GM21786 (cell line): ENCODE measurements around the gene ESPN.

Experiments used
- ATAC-seq: cut with Tn5 transposase; IDR thresholded peaks from one replicate; pipeline ENCODE4 v1.9.1; 2021; ENCODE audit not compliant: unreplicated experiment

Gene ESPN

DNA sequence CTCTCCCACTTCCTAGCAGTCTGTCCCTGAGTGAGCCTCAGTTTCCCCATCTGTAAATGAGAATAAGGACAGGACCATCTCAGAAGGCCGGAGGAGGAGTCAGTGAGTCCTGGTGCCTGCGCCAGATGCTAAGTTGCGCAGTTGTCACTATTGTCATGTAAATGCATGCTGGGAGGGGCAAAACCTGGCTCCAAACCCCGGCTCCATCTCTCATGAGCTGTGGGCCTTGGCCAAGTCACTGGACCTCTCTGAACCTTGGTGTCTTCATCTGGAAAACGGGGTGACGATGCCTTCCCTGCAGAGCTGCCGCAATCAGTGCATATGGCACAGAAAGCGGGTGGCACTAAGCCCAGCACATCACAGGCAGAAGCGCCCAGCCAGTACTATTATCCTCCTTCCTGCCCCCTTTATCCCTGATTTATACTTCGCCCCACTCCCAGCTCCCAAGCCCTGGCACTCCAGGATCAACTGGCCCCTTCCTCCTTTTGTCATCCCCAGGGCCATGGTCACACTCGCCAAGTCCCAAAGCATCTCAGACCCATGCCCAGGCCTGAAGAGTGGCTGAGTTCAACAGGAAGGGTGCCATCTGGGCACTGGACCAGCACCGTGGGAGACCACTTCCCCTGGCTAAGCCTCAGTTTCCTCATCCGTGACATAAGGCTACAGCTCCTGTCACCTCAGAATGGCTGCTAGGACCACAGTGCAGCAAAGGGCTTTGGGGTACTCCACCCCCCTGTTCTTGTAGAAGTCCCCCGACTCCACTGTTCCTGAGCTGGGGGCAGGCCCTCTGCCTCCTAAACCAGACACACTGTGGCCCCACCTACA, 71.2 kb downstream of the ESPN start:
- no peak for ATAC-seq

DNA sequence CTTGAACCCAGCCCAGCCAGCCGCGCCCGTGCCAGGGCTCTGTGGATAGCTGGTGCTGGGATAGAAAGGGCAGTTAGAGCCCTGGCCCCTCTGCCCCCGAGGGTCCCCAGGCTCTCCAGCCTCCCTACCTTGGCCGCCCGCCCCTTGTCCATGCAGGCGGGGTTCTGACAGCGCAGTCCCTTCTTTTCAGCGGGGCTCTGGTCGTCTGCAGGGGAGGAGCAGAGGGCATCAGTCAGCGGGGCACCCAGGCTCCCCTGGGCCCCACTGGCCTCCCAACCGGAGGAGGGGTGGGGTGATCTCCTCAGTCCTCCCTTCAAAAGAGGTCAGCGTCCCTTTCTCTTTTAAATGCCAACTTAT, 71.8 kb downstream of the ESPN start:
- no peak for ATAC-seq

DNA sequence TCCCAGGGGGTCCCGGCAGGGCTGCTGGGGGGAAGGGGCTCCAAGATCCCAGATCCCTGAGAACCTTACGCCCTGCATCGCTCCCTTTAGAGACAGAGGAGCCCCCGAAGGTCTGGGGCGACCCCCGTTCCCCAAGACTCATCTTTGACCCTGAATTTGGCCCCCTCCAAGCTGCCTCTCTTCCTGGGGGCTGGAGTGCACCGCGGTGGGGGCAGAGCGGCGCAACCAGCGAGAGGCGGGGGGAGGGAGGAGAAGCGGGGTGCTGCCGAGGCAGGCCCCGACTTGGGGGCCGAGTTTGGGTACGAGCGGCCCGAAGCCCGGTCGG, 72.3 kb downstream of the ESPN start:
- ATAC-seq = no peak

DNA sequence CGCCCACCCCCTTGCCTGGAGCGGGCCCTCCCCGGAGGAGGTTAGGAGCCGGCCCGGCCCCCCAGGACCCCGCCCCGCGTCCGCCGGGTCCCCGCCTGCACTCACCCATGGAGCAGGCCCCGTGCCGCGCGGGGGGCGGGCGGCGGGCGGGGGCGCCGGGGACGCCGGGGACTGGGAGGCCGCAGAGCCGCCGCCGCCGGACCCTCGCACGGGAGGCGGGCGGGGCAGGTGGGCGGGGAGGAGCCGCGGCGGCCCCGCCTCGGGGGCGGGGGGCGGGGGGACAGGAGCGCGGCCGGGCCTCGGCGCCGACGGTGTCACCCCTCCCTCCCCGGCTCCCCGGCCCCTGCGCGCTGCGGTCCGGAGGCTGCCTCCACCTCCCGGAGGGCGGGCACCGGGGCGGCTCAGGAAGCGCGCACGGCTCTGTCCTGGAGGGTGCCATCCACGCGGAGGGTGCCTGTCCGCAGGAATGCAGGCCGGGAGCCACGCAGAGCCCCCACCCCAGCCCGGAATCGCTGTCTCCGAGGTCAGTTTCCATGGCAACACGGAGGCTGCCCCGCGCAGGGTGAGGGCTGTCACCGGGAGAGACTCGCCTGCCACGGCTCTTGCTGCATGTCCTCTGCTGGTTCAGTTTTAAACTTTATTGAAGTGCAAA, 72.8 kb downstream of the ESPN start:
- ATAC-seq = no peak

DNA sequence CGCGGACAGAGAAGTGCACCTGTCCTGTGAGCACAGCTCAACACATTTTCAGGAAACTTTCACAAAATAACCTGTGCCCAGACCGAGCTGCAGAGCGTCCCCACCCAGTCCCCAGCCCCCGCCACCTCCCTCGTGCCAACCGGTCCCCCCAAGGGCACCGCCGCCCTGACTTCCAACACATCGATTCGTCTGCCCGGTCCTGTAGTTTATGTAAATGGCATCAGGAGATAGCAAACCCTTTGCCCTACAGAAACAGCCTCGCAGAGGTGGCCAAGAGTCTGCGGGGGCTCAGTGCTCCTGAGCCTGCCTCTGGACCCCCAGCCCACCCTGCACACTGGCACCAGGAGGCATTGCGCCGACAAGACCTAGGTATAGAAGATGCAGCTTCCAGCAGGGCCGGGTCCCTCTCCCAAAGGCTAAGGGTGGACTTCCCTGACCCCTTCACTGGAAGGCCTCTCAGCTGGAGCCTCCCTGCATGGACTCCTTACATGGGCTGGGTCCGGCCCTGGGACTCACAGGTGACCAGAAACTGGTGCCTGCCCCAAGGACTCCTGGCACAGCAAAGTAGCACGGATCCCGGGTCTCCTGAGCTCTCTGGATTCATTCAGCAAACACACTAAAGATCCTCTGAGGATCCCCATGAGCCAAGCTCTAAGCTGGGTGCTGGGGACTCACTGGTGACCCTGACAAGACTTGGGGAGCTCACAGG, 73.4 kb downstream of the ESPN start:
- ATAC-seq = no peak

DNA sequence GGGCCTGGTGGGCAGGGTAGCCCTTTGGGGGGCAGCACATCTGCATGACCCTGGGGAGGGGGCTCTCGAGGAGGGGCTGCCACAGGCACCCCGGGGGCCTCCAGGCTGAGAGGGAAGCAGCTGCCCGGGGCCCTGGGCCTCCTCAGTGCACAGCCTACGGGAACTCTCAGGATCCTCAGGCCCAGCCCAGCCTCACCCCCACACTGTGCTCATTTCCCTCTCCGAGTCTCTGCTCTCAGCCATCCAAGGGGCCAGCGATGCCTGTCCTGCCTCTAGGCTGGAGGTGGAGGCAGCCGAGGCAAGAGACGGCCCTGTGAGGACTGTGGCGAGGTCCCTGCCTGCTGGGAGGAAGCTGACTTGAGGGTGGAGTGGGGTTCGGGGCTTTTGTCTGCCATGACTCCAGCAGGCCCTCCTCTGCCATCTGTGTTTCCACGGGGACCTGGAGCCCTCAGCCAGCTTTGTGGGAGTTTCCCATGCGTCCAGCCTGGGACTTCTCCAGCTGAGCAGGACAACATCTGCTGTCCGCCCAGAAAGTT, 74.1 kb downstream of the ESPN start:
- no peak for ATAC-seq

DNA sequence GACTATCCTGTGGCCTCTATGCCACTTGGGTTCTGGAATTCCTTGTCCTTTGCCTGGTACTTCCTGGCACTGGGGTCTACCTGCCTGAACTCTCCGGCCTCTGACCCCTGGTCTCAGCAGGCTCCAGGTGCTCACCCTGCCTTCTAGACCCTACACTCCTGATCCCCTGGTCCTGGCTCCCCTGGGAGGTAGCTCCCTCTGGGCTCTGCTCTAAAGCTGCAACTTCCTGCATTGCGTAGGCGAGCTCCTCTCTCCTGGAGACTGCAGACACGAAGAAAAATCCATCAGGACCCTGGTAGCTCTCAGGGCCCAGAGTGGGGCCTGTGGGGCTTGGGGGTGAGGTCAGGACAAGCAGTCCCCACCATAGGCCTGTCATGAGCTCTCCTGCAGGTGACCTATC, 74.7 kb downstream of the ESPN start:
- no peak for ATAC-seq

DNA sequence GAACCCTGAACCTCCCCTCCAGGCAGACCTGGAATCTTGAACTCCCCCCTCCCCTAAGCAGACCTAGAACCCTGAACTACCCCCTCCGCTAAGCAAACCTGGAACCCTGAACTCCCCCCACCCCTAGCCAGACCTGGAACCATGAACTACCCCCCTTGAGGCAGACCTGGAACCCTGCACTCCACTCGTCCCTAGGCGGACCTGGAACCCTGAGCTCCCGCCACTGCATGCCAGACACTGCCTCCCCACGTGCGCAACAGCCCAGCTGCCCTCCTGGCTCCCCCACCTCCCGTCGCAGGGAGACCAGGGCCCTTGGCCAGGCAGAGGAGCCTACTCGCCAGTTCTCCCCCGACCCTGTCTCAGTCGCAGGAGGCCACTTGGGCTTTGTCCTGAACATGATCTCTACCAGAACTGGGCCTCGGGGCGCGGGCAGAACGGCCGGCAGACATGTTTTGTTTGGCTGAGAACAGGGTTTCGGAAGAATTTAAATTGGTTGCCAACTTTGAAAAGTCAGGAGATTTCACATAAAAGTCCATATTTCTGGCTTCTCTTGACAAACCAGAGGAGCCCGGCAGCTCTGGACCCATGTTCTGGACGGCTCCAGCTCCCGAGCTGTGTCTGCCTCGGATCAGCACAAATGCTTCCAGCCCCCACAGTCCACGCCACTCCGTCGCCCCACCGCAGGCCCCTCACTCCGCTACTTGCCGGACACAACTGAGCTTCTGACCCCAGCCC, 76.1 kb downstream of the ESPN start:
- no peak for ATAC-seq

DNA sequence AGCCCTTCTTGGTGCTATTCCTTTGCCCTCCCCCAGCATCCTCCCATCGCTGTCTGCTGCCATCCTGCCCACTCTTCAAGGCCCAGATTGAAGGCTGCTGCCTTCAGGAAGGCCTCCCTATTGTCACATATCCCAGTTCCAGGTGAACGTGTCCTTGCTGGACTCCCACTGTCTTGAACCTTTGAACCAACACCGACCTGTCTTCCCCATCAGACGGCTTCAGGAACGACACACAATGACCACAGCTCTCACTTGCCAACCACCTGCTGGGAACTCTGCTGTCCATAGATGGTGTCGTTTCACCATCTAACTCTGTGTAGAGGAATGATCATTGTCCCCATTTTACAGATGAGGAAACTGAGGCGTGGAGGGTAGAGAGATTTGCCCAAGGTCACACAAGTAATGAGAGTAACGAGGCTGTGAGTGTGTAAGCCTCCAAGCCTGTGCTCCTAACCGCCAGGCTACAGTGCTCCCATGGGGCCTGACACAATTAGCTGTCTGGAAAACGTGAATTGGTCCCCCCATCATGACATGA, 76.8 kb downstream of the ESPN start:
- no peak for ATAC-seq

DNA sequence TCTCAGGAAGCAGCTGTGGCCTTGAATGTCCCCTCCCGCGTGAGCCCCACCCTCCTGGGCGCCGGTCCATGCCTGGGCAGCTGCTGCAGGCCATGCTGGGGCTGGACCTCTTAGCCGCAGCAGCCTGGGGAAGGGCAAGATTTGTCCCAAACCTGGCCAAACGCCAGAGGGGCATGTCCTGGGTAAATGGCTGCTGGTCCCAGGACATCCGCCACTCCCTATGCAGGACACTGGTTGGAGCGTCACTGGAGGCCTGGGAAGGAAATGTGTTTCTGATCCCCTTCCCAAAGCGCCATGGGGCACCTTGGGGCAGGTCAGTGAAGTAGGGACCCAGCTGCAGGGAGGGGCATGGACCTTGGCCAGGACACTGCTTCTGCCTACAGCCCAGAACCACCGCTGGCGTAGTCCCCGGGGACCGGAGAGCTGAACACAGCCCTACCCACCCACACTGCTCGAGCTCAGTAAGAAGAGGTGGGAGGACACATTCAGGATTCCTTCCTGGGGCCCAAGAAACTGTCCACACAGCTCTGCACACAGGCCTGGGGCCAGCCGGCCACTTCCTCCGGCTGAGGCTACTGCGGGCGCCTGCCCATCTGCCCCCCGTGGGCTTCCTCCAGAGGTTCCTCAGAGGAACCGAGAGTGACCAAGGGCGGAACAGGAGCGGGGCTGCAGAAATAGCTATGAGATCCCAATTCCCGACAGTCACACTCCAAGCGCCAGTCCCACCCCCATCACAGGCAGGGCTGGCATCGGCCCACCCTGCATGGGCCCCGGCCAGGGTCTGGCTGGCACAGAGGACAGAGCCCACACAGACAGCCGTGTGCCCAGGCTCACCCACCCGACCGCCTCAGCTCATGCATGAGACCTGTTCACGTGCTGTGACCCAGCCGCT, 77.7 kb downstream of the ESPN start:
- ATAC-seq = no peak

DNA sequence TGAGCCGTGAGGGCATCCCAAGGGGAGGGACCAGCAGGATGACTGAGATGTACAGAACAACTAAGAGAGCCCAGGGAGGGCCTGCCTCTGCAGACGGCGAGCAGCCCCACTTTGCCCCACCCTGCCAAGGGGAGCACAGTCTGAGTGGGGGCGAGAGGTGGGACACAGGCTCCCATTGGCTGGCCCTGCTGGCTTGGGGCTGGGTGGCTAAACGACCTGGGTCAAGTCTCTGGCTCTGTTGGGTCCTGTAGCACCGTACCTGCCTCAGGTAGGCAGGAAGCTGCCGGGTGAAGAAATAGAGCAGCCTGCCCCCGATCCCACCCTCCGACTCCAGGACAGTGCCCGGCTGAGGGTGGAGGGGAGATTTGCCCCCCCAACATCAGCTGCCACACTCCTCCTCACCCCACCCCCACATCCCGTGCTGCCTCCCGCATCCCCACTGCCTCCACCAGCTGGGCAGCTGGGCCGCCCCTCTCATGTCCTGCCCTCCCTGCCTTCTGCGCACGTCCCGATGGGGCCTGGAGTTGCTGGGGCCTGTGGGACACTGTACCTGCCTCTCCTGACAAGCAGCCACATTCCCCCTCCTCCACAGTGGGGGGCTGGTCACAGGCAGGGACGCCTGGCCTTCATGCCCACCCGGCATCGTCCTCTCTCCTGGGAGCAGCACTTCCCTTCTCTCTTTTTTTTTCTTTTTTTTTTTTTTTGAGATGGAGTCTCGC, 79.5 kb downstream of the ESPN start:
- ATAC-seq = no peak

DNA sequence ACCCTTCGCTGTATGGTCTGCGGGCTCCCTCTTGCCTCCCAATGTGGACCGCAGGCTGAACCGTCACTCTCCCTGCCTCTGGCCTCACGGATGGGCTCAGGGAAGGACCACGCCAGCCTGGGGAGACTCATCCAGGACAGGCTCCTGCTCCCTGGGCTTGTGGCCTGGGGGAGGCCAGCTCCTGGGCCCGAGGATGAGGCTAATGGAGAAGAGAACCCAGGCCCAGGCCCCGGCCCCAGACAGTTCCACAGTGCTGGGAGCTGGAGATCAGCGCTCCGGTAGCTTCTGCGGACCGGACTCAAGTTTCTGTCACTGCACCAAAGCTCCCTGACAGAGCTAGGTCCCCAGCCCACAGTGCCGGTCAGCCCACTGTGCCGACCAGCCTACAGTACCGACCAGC, 80.3 kb downstream of the ESPN start:
- no peak for ATAC-seq

DNA sequence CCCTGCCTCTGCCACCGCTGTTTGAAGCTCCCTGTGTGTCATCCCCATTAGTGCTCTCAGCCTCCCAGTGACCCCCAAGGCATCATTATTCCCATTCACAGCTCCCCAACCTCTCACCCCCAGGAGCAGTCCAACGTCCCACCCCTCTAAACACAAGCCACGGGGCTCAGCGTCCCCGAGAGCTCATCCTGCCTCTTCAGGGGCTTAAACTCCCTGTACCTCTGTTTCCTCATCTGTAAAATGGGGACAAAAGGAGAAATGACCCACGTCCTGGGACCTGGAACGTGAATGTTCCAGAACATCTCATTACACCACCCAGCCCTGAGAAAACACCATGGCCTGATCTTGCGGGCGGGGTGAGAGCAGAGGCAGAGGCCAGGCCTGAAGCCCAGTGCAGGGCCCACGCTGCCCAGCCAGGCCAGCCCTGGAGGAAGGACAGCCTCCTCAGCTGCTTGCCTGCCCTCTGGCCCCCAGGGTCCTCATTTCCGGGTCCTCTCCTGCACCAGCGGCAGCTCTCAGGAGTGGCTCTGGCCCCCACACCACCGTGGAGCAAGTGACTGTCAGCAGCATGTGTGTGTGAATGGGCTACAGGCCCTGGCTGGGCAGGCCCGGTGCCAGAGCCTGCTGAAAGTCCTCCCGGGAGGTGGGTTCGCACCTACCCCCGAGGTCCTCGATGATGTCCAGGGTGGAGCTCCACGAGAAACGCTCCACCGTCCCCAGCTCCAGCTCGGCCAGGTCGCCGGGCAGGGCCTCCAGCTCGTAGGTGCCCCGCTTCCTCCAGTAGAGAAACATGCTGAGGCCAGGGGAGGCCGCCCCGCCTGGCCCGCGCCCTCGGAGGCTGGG, 81.0 kb downstream of the ESPN start:
- no peak for ATAC-seq

DNA sequence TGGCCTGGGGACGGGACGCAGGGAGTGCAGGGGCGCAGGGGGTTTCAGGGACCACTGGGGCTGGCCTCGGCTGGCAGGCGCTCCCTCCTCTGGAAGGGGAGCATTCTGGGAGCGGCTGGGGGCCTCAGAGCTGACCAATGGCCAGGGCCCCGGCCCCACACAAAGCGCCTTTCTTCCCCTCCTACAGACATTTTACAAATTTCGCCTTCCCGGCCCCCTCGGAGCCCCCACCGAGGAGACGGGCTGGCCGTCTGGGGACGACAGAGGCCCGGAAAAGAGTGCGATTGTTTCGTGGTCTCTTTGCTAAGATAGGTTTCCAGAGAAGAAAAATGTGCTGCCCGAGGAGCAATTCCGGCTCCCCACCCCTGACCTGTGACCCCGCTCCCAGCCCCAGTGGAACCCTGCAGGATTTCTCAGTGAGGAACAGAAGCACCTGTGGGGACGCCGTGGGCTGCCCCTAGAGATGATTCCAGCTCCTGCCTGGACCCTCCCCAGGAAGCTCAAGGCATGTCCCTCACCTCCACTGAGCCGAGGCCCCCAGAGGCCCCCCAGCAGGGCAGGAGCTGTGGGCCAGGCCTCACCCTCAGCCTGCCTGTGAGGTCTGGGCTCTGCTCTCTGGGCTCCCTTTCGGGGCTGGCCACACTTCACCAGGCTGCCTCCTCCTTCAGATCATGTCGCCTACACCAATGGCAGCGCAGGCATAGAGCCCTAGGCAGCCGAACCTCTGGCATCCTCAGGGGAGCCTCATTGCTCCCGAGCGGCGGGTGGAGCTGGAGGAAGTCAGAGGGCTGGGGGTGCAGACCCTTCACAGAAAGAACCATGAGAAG, 81.8 kb downstream of the ESPN start:
- no peak for ATAC-seq

DNA sequence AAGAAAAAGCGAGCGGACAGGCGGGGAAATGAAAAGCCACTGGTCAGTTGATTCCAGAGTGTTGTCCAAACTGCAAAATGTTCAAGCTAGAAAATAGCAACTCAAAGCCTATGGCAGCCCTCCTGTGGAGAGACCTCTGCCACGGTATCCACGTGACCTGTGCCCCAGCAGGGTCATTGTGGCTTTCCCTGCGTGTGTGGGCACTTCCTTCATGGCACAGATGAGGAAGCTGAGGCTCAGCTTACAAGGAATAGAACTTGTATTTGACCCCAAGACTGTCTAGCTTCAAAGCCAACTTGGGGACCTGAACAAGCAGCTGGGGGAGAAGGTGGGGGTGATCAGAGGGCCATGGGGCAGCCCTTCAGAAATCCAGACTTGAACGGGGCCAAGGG, 82.5 kb downstream of the ESPN start:
- ATAC-seq = no peak

DNA sequence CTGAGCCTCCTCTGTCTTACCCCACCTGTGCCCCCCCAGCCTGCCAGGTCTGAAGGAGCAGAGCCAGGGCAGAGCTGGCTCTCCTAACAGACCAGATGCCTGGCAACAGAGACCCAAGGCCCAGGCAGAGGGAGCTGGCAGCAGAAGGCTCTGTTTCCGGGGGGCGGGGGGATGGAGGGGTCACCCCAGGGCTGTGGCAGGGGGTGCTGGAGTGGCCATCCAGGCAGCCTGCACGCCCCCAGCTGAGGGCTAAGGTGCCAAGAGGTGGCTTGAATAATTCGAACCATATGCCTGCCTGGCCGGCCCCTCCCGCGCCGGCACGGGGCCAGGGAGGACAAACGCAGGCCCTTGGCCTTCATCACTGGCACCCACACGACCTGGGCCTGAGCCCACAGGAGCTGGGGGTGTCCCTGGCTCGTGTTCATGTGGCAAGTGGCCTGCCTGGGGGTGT, 82.9 kb downstream of the ESPN start:
- no peak for ATAC-seq

DNA sequence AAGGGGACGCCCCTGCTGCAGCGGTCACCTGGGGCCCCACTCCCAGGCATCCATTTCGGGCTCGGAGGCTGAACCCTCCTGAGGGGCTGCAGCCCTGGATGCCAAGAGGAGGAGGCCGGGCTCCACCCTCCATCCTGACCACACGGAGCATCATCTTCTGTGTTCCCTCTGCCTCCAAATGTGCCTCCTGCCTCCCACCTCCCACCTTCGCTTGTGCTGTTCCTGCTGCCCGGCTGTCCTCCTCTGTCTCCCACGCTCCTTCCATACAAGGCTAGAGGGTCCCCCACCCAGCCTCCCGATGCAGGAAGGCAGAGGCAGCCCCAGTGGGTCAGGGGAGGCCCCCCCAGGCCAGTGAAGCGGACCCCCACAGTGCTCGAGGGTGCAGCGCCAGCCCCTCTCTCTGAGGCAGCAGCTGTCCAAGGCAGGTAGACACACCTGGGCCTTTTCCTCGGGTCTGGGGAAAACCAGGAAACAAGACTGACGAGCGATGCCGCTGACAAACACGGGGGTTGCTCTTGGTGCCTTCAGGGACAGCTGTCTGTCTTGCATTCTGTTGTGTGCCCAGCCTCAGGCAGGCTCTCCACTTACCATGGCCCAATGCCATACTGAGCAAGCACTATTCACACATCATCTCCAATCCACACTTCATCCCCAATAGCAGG, 83.7 kb downstream of the ESPN start:
- ATAC-seq = no peak
